K562 (cell line): ENCODE measurements around the gene TEX51. TPM values are rescaled to one million over a fixed set of nuclear protein-coding genes. Genes with fewer than 3 reads are reported as not detected.

Experiments used
- ATAC-seq: fragments of 200-7000 bp; cut with Tn5 transposase; 3 replicates; pipeline ENCODE4 v1.9.1; 2020; ENCODE audit warnings: moderate library complexity
- BruUV-seq: library from RNA; stranded (reverse); fragments of 400-500 nt; replicated peaks from 2 replicates; lab custom pipeline; 2021; lab: Mats Ljungman, UMichigan
- CTCF ChIA-PET: fragments of 300-600 bp; formaldehyde crosslinking; extraction: SDS; loops from one replicate; lab custom pipeline; 2021; ENCODE audit warnings: low intra/inter-chr PET ratio; lab: Yijun Ruan, JAX
- POLR2A ChIA-PET: fragments of 300-600, 350-650 bp; sonication (Branson Sonifier 250); formaldehyde crosslinking; extraction: SDS; loops from one replicate; lab custom pipeline; 2021; ENCODE audit warnings: antibody characterized with exemption, inconsistent platforms; lab: Yijun Ruan, JAX
- DNase-seq, 4 experiments: peaks; one replicate each; pipeline versions ENCODE4 v3.0.0 to v3.0.0-alpha.2; 2011 to 2018; ENCODE audit warnings: low spot score in 3 of 4, mixed read lengths in 3 of 4; ENCODE audit errors: extremely low read depth in 1 of 4
- FAIRE-seq: peaks from 2 replicates; lab custom pipeline; 2011; peaks lifted over from hg19 to GRCh38; lab: Jason Lieb, UNC
- H2AFZ ChIP-seq: 2 replicates; pipeline ENCODE4 v1.6.0; 2011; ENCODE audit warnings: low read depth, low read length, control low read depth, inconsistent platforms
- H3K27ac ChIP-seq: fragments of 200-600 bp; 3 replicates; pipeline ENCODE4 v1.8.0; 2011; ENCODE audit warnings: low read depth, mild to moderate bottlenecking, control low read depth, inconsistent platforms, low read length, moderate library complexity, mixed read lengths; ENCODE audit errors: extremely low read depth
- H3K27me3 ChIP-seq, 2 experiments: fragments of 300-600 bp in 1 of 2; 2 replicates in 1 of 2; 3 replicates in 1 of 2; pipeline versions ENCODE4 v1.6.0 to v1.8.0; 2011; ENCODE audit warnings: inconsistent platforms in 2 of 2, low read length in 2 of 2, mild to moderate bottlenecking in 1 of 2, mixed read lengths in 1 of 2, moderate library complexity in 1 of 2; ENCODE audit not compliant: control insufficient read depth in 2 of 2, insufficient read depth in 2 of 2
- H3K36me3 ChIP-seq: fragments of 300-600 bp; 3 replicates; pipeline ENCODE4 v1.8.0; 2011; ENCODE audit warnings: mild to moderate bottlenecking, low read length, inconsistent platforms; ENCODE audit not compliant: control insufficient read depth, insufficient read depth
- H3K4me1 ChIP-seq, 2 experiments: fragments of 200-600 bp in 1 of 2; replicated peaks in 1 of 2; 2 replicates in 1 of 2; 3 replicates in 1 of 2; pipeline versions ENCODE4 v1.5.1 to v1.8.0; 2011; ENCODE audit warnings: inconsistent platforms in 2 of 2, low read length in 2 of 2, mild to moderate bottlenecking in 1 of 2, mixed read lengths in 1 of 2, moderate library complexity in 1 of 2; ENCODE audit not compliant: control insufficient read depth in 2 of 2, insufficient read depth in 2 of 2
- H3K4me2 ChIP-seq: 2 replicates; pipeline ENCODE4 v1.6.1; 2011; ENCODE audit warnings: low read length, control low read depth, inconsistent platforms, mixed read lengths; ENCODE audit not compliant: insufficient read depth
- H3K4me3 ChIP-seq: fragments of 200-600 bp; sonication (generic), shearing (Covaris generic); 2 replicates; pipeline ENCODE4 v1.5.1; 2016; ENCODE audit warnings: control low read depth, inconsistent platforms
- H3K79me2 ChIP-seq: fragments of 200-600 bp; 3 replicates; pipeline ENCODE4 v1.8.0; 2011; ENCODE audit warnings: low read length, inconsistent platforms; ENCODE audit not compliant: control insufficient read depth, insufficient read depth
- H3K9ac ChIP-seq, 2 experiments: 2 replicates each; pipeline versions ENCODE4 v1.6.0 to v1.6.1; 2011; ENCODE audit warnings: low read depth in 2 of 2, low read length in 2 of 2, control low read depth in 1 of 2, inconsistent platforms in 1 of 2, mild to moderate bottlenecking in 1 of 2, mixed read lengths in 1 of 2; ENCODE audit not compliant: insufficient read depth in 1 of 2
- H3K9me1 ChIP-seq: one replicate; pipeline ENCODE4 v1.6.0; 2011; ENCODE audit warnings: inconsistent platforms, mild to moderate bottlenecking, low read length, moderate library complexity; ENCODE audit not compliant: control insufficient read depth, insufficient read depth
- H3K9me3 ChIP-seq: replicated peaks from 2 replicates; pipeline ENCODE4 v1.5.1; 2011; ENCODE audit warnings: low read depth, low read length, inconsistent platforms; ENCODE audit not compliant: control insufficient read depth, insufficient read depth
- H4K20me1 ChIP-seq: replicated peaks from 2 replicates; pipeline ENCODE4 v1.6.1; 2011; ENCODE audit warnings: low read length, inconsistent platforms, mixed read lengths; ENCODE audit not compliant: control insufficient read depth, insufficient read depth
- EGR1 ChIP-seq: fragments of 450-650 bp; conservative IDR thresholded peaks from 2 replicates; pipeline ENCODE4 v1.6.1; 2017; ENCODE audit warnings: mild to moderate bottlenecking
- ETS2 ChIP-seq: IDR thresholded peaks from 2 replicates; pipeline ENCODE4 v1.6.1; 2016; ENCODE audit warnings: borderline replicate concordance, missing genetic modification characterization, mild to moderate bottlenecking, moderate library complexity, missing compliant biosample characterization; ENCODE audit not compliant: poor library complexity, severe bottlenecking
- EWSR1 ChIP-seq: fragments of 450-650 bp; IDR thresholded peaks from 2 replicates; pipeline ENCODE4 v1.6.1; 2018; ENCODE audit warnings: borderline replicate concordance, mild to moderate bottlenecking, low read depth, moderate library complexity; ENCODE audit not compliant: partially characterized antibody
- FOXJ2 ChIP-seq: fragments of 200-800 bp; sonication (Bioruptor generic); IDR thresholded peaks from 2 replicates; pipeline ENCODE4 v1.6.1; 2016; ENCODE audit warnings: missing genetic modification characterization, missing compliant biosample characterization
- FOXJ3 ChIP-seq: sonication (generic); formaldehyde crosslinking; IDR thresholded peaks from 2 replicates; pipeline ENCODE4 v1.4.0; 2020; ENCODE audit warnings: mild to moderate bottlenecking, missing genetic modification reagents
- KLF1 ChIP-seq: fragments of 450-650 bp; IDR thresholded peaks from 2 replicates; pipeline ENCODE4 v1.6.1; 2016; ENCODE audit warnings: missing genetic modification characterization, missing compliant biosample characterization
- MCM7 ChIP-seq, 2 experiments: fragments of 450-650 bp; IDR thresholded peaks; 2 replicates each; pipeline ENCODE4 v1.6.1; 2016 to 2018
- NFIC ChIP-seq: fragments of 450-650 bp; IDR thresholded peaks from 2 replicates; pipeline ENCODE4 v1.6.1; 2017; ENCODE audit warnings: mild to moderate bottlenecking, inconsistent platforms
- SAFB2 ChIP-seq: fragments of 200-400 bp; formaldehyde crosslinking; IDR thresholded peaks from 2 replicates; pipeline ENCODE4 v1.6.1; 2018; ENCODE audit warnings: borderline replicate concordance, low read length, low read depth, moderate library complexity; ENCODE audit not compliant: severe bottlenecking
- SIN3B ChIP-seq: fragments of 450-650 bp; IDR thresholded peaks from 2 replicates; pipeline ENCODE4 v1.6.1; 2017; ENCODE audit warnings: low read depth, mild to moderate bottlenecking, moderate library complexity
- TAF7 ChIP-seq: fragments of 450-650 bp; IDR thresholded peaks from 2 replicates; pipeline ENCODE4 v1.6.1; 2016; ENCODE audit warnings: missing genetic modification characterization, missing compliant biosample characterization
- TSC22D4 ChIP-seq: fragments of 450-650 bp; IDR thresholded peaks from 2 replicates; pipeline ENCODE4 v1.6.1; 2016; ENCODE audit warnings: missing genetic modification characterization, missing biosample characterization, control low read depth
- U2AF1 ChIP-seq: fragments of 200-400 bp; formaldehyde crosslinking; optimal IDR thresholded peaks from 2 replicates; pipeline ENCODE3; 2017; ENCODE audit warnings: mild to moderate bottlenecking, low read depth, low read length, moderate library complexity
- ZNF24 ChIP-seq: fragments of 450-650 bp; IDR thresholded peaks from 2 replicates; pipeline ENCODE4 v1.6.1; 2016
- WGBS: fragments of 100-300 bp; shearing (Covaris generic); methylation state at CpG from one replicate; pipeline ENCODE4 v1.1.6; 2016; ENCODE audit warnings: low coverage, mixed read lengths; ENCODE audit not compliant: insufficient coverage; ENCODE audit errors: missing lambda C conversion rate; 5-methylcytosine and 5-hydroxymethylcytosine counted together
- in situ Hi-C: fragments of 300-500 bp; cut with MboI; formaldehyde crosslinking; loops from 4 replicates; pipeline ENCODE4 v1.15.0; 2018; ENCODE audit warnings: inconsistent platforms, mixed read lengths
- intact Hi-C: fragments of 100-400 bp; cut with micrococcal nuclease; formaldehyde crosslinking; loops from 2 replicates; pipeline ENCODE4 v1.14.2; 2022
- polyA plus RNA-seq, 8 experiments: library from polyadenylated mRNA; depleted of rRNA in 4 of 8; stranded (reverse) in 5 of 8; unstranded in 3 of 8; fragments of >200 nt; fragmentation: Nextera tagmentation in 2 of 8; fragmentation: Illumina TruSeq in 1 of 8; extraction: Ambion mirVana in 2 of 8; extraction: Trizol in 1 of 8; gene quantifications; 2 replicates each; pipeline versions ENCODE4 v1.2.1 to v1.2.3, GENCODE V29; 2011 to 2014; ENCODE audit warnings: inconsistent platforms in 1 of 8, missing spikeins in 1 of 8
- total RNA-seq, 7 experiments: library from RNA; depleted of rRNA in 6 of 7; stranded (reverse); fragments of >200 nt in 6 of 7; fragmentation: Illumina TruSeq in 2 of 7; extraction: Trizol in 2 of 7; gene quantifications; 2 replicates each; pipeline versions ENCODE4 v1.2.1 to v1.2.3, GENCODE V29; 2011 to 2021; ENCODE audit warnings: low replicate concordance in 1 of 7
- TF ChIP-seq, protein P1 (sequence below): fragments of 250-450 bp; sonication (Bioruptor Pico); IDR thresholded peaks from 2 replicates; pipeline ENCODE4 v1.5.1; 2021; ENCODE audit warnings: mild to moderate bottlenecking
- TF ChIP-seq, protein P2 (sequence below): fragments of 250-450 bp; sonication (Bioruptor Pico); IDR thresholded peaks from 2 replicates; pipeline ENCODE4 v1.4.0; 2020

Gene TEX51
- total and polyA plus RNA-seq, 9 of the 15 experiments (the other 6 are each of a cell fraction or from before 2014, with no cell fraction given), result not detected

DNA sequence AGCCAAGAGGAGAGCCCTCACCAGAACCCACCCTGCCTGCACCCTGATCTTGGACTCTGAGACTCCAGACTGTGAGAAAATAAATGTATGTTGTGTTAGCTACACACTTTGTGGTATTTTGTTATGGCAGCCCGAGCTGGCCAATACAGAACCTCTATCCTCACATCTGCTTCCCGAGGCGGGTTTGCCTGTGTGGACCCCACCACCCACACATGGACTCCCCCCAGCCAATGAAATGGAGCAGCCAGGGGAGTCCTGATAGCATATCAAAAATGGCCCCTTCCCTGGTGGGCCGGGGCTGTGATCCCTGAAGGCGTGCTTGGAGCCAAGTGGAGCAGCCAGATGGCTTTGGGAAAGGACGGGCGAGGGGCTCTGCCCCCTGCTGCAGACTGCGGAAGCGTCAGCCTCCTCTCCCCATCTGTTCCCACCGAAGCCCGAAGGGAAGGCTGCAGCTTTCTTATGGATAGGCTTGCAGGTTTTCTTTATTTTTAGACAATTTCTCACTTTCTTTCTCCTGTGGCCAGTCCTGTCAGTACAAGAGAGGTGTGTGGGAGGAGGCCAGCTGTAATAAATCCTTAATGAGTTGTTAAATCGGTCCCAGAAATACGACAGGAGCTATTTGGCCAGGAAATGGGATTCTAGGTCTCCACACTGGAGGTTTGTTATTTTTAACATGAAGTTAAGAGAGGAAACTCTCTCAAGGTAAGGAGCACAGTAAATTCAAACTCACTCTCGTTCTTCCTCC lies 34.4 kb downstream of the TEX51 start (continued):
- TF ChIP-seq, protein P1, sequence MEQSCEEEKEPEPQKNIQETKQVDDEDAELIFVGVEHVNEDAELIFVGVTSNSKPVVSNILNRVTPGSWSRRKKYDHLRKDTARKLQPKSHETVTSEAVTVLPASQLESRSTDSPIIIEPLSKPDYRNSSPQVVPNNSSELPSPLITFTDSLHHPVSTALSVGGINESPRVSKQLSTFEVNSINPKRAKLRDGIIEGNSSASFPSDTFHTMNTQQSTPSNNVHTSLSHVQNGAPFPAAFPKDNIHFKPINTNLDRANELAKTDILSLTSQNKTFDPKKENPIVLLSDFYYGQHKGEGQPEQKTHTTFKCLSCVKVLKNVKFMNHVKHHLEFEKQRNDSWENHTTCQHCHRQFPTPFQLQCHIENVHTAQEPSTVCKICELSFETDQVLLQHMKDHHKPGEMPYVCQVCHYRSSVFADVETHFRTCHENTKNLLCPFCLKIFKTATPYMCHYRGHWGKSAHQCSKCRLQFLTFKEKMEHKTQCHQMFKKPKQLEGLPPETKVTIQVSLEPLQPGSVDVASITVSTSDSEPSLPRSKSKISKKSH (CRISPR knock-in tag), result no peak
- TF ChIP-seq EWSR1 (no peak), ZNF24 (no peak), NFIC (no peak), TSC22D4 (no peak), SIN3B (no peak), FOXJ3 (CRISPR knock-in tag) (no peak), MCM7 (IDR thresholded peaks at IDR 0.05) (no peak)
- TF ChIP-seq, all 486 proteins: peak for 0

- no peaks in the 10 kb centered on the region for H3K79me2 ChIP-seq
- POLR2A ChIA-PET, result interaction anchor here (1.2 kb wide), 1 partner anchor 14 kb away, joined by 4 read pairs; no protein-coding TSS in a partner anchor
- no peak overlapping the region for H3K27ac ChIP-seq
- ATAC-seq, result no peak
- H4K20me1 ChIP-seq, result no peaks in the 10 kb centered on the region
- H3K4me1 ChIP-seq, result no peaks in the 10 kb centered on the region
- no peaks in the 10 kb centered on the region for H3K9me1 ChIP-seq
- intact Hi-C loops (no loop called here), in situ Hi-C loops (no loop called here)
- no peak overlapping the region for H2AFZ ChIP-seq
- BruUV-seq, result no TSS peak
- FAIRE-seq, result no peak
- WGBS, result 6% methylated on average over 4 of the region's 4 CpGs
- H3K4me2 ChIP-seq, result no peak overlapping the region
- DNase-seq, result no peak
- H3K9ac ChIP-seq, result no peak overlapping the region
- no peak overlapping the region for H3K4me3 ChIP-seq
- peaks cover 2 to 14% of the 10 kb centered on the region in 2 experiments; a peak in 2 of 5 replicates for H3K27me3 ChIP-seq
- no peaks in the 10 kb centered on the region for H3K9me3 ChIP-seq
- CTCF ChIA-PET, result no interaction called here
- TF ChIP-seq TAF7 (no peak), ETS2 (no peak), FOXJ2 (tag) (no peak), U2AF1 (no peak), KLF1 (tag) (no peak), EGR1 (no peak), SAFB2 (no peak)
- TF ChIP-seq, protein P2, sequence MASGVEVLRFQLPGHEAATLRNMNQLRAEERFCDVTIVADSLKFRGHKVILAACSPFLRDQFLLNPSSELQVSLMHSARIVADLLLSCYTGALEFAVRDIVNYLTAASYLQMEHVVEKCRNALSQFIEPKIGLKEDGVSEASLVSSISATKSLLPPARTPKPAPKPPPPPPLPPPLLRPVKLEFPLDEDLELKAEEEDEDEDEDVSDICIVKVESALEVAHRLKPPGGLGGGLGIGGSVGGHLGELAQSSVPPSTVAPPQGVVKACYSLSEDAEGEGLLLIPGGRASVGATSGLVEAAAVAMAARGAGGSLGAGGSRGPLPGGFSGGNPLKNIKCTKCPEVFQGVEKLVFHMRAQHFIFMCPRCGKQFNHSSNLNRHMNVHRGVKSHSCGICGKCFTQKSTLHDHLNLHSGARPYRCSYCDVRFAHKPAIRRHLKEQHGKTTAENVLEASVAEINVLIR, result no peak
- no peaks in the 10 kb centered on the region for H3K36me3 ChIP-seq
Observed at GRCh38 chr2:126933711-126934091, 35.0 kb downstream of the TEX51 start.
